Ovary (tissue), 3 donors: ENCODE results near the gene ZNF346.
A peak's percentile ranks its signal among the peaks of the same experiment; 100 is the strongest.

Source experiments
- CTCF ChIP-seq, 3 donors: fragments of 450-650 bp in 2 of 3; fragments of 200-600 bp in 1 of 3; IDR thresholded peaks; one replicate each; pipeline versions ENCODE4 v1.5.1 to v1.8.0; 2016 to 2022; ENCODE audit warnings: antibody characterized with exemption in 3 of 3, mild to moderate bottlenecking in 1 of 3
- EP300 ChIP-seq: sonication (generic); formaldehyde crosslinking; IDR thresholded peaks from one replicate; pipeline ENCODE4 v1.6.1; 2017; ENCODE audit warnings: antibody characterized with exemption
- POLR2A ChIP-seq: fragments of 450-650 bp; IDR thresholded peaks from one replicate; pipeline ENCODE4 v1.6.1; 2017; ENCODE audit warnings: antibody characterized with exemption, mild to moderate bottlenecking, moderate library complexity
- donor health status: DM: no; HTN: no; CAD: no.

GRCh38 chr5:177005619-177006264, 16.8 kb upstream of the ZNF346 start:
- TF ChIP-seq CTCF (IDR thresholded peaks at IDR 0.05) (peak; percentile 18 to 32 (median 29)), POLR2A (no peak), EP300 (no peak)
